Heart right ventricle (tissue), 16 donors: ENCODE measurements around the gene MYLK4. TPM values are rescaled to one million over a fixed set of nuclear protein-coding genes. Genes with fewer than 3 reads are reported as not detected.

Experiments used
- ATAC-seq, 8 donors: fragments of 200-7000 bp; cut with Tn5 transposase; one replicate each; pipeline ENCODE4 v1.9.1; 2020; ENCODE audit warnings: mild to moderate bottlenecking in 8 of 8, moderate library complexity in 8 of 8, moderate number of reproducible peaks in 1 of 8
- DNase-seq, 2 donors: peaks; one replicate each; pipeline ENCODE4 v3.0.0-alpha.2; 2020
- H3K27ac ChIP-seq, 10 donors: fragments of 200-600 bp; sonication (generic) in 2 of 10; one replicate each; pipeline versions ENCODE4 v1.5.0 to v1.8.0; 2020 to 2022; ENCODE audit warnings: mild to moderate bottlenecking in 3 of 10
- H3K27me3 ChIP-seq, 7 donors: fragments of 200-600 bp; one replicate each; pipeline ENCODE4 v1.8.0; 2021 to 2022; ENCODE audit warnings: mild to moderate bottlenecking in 2 of 7
- H3K36me3 ChIP-seq, 9 donors: fragments of 200-600 bp; sonication (generic) in 1 of 9; one replicate each; pipeline versions ENCODE4 v1.5.0 to v1.8.0; 2020 to 2022; ENCODE audit warnings: mild to moderate bottlenecking in 2 of 9
- H3K4me1 ChIP-seq, 9 donors: fragments of 200-600 bp; sonication (generic) in 1 of 9; one replicate each; pipeline versions ENCODE4 v1.5.0 to v1.8.0; 2020 to 2022; ENCODE audit warnings: mild to moderate bottlenecking in 4 of 9
- H3K4me3 ChIP-seq, 10 donors: fragments of 200-600 bp; sonication (generic) in 2 of 10; one replicate each; pipeline versions ENCODE4 v1.5.0 to v1.8.0; 2020 to 2022; ENCODE audit warnings: mild to moderate bottlenecking in 7 of 10, moderate library complexity in 2 of 10
- H3K9me3 ChIP-seq, 11 donors: fragments of 200-600 bp in 10 of 11; sonication (generic) in 2 of 11; one replicate each; pipeline versions ENCODE4 v1.5.0 to v1.8.0; 2013 to 2022; ENCODE audit warnings: mild to moderate bottlenecking in 2 of 11, control low read depth in 1 of 11, moderate library complexity in 1 of 11
- WGBS, 2 donors: extraction: QIAGEN DNeasy Blood & Tissue Kit; methylation state at CpG; one replicate each; pipeline ENCODE4 v1.1.7; 2013; ENCODE audit warnings: inconsistent platforms in 1 of 2; 5-methylcytosine and 5-hydroxymethylcytosine counted together
- intact Hi-C, 10 donors: fragments of 100-400 bp; cut with DNase I; formaldehyde crosslinking; loops; one replicate each; pipeline versions ENCODE4 v1.11.1 to v1.14.2; 2022
- polyA plus RNA-seq, 2 donors: library from polyadenylated mRNA; stranded (reverse); fragments of 200-250 nt; gene quantifications; one replicate each; pipeline ENCODE4 v1.2.3, GENCODE V29; 2013
- total RNA-seq, 10 donors: library from RNA; stranded (reverse); fragmentation: NEBNext Ultra II Directional in 3 of 10; extraction: Animal tissue kit (Norgen Biotek cat#: 25700) in 3 of 10; gene quantifications; one replicate each; pipeline versions ENCODE4 v1.2.1 to v1.2.4, GENCODE V29; 2021 to 2023
- TF ChIP-seq, protein P1 (sequence below), 9 donors: fragments of 200-600 bp; sonication (generic) in 2 of 9; IDR thresholded peaks; one replicate each; pipeline versions ENCODE4 v1.5.0 to v1.8.0; 2021 to 2022; ENCODE audit warnings: antibody characterized with exemption in 9 of 9, mild to moderate bottlenecking in 5 of 9, moderate library complexity in 1 of 9
- donor health status: Arrhythmogenic right ventricular cardiomyopathy.
- donor health status: ischemic (EF 13 %, LVEDD 7.1; RV severe dilation, severe dysfunction).
- donor health status: healthy with polysubstance abuse.
- donor health status: DM: no; HTN: yes; CAD: no.
- donor health status: DM: no; HTN: no; CAD: no.
- donor health status: ischemic (EF 25% LVEDD 6.9; RV normal size, moderate dysfunction).
- donor health status: ischemic (EF 25% LVEDD 5.7; RV mildly dilated, moderate dysfunction).
- donor health status: healthy.
- donor health status: DM: yes; HTN: yes; CAD: no.
- donor health status: Ischemic cardiomyopathy.
- donor health status: ischemic (EF 35%, LVEDD 5.7; RV mildly dilated, moderate dysfunction).
- donor health status: nonischemic (EF 11% LVEDD 7.7; RV severe dilation, severe dysfunction).
- donor health status: DM: yes; HTN: yes; CAD: no.
- donor health status: PGD.
- donor health status: ischemic (EF 29% LVEDD 5.4; RV normal size, mild dysfunction).
- donor health status: nonischemic (EF 23%, LVEDD 6.1; RV moderate dilation, normal function).

MYLK4 gene
- total and polyA plus RNA-seq, 12 donors = 0.13 to 2.5 (median 0.92) TPM

DNA sequence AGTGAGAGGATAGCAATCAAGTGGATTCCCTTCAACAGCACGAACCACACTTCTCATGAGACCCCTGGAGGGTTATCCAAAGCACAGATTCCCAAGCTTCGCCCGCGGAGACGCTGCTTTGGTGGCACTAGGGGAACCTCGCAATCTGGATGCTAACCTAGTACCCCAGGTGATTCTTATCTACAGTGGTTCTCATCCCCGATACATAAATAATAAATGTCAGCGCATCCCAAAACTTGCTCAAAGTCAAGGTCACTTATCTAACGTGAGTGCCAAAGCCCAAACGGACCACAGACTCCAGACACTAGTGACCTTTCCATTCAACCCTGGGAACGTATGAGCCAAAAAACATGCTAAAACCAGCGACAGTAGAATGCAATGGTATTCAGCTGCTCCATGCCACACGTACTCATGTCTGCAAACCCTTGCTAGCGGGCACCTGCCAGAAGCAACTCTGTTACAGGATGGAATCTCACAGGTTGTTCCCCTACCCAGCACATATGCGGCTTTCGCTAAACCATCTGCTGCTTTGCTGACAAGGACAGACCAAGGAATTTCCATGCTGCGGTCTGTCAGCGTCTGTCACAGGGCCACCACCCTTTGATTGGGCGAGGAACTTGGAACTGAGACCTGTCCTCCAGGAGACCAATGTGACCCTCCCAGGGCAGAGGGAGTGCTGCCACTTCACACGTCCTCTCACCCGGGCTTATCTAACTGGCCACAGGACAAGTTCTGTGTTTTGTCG, 16.8 kb downstream of the MYLK4 start:
- Histone ChIP-seq H3K4me3 (no peak overlapping the region), H3K27ac (peak overlapping the region in 9 of 10 donors; percentile 69 to 88 (median 82)), H3K27me3 (no peaks in the 10 kb centered on the region), H3K4me1 (peaks cover 2 to 67% (median 37%) of the 10 kb centered on the region in 9 donors), H3K36me3 (no peaks in the 10 kb centered on the region), H3K9me3 (no peaks in the 10 kb centered on the region)
- peak; percentile 61 to 90 (median 80) for ATAC-seq
- TF ChIP-seq, protein P1, sequence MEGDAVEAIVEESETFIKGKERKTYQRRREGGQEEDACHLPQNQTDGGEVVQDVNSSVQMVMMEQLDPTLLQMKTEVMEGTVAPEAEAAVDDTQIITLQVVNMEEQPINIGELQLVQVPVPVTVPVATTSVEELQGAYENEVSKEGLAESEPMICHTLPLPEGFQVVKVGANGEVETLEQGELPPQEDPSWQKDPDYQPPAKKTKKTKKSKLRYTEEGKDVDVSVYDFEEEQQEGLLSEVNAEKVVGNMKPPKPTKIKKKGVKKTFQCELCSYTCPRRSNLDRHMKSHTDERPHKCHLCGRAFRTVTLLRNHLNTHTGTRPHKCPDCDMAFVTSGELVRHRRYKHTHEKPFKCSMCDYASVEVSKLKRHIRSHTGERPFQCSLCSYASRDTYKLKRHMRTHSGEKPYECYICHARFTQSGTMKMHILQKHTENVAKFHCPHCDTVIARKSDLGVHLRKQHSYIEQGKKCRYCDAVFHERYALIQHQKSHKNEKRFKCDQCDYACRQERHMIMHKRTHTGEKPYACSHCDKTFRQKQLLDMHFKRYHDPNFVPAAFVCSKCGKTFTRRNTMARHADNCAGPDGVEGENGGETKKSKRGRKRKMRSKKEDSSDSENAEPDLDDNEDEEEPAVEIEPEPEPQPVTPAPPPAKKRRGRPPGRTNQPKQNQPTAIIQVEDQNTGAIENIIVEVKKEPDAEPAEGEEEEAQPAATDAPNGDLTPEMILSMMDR (IDR thresholded peaks at IDR 0.05) = no peak
- peak; percentile 57 to 62 for DNase-seq
- intact Hi-C loops = no loop called here
- 54 to 69% methylated on average over 22 of the region's 22 CpGs for WGBS, 2 donors

DNA sequence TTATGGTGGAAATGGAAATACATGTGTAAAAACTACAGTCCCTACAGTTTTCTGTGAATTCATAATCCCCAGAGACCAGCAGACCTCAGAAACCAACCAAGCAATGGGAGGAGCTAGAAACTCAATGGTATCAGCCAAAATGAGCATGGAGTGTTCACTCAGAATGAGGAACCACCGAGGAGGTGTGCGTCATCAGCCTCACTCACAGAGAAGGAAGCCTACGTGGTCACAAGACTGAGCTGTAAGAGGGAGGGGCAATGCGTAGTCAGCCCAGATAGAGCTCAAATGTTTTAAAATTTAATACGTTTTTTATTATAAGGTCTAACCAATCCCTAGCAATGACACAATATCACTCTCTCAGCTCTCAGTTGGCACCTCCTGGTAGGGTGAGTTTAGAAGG, 17.4 kb downstream of the MYLK4 start:
- TF ChIP-seq, protein P1 (IDR thresholded peaks at IDR 0.05) = no peak
- no peak overlapping the region for H3K4me3 ChIP-seq
- 53 to 71% methylated on average over 5 of the region's 5 CpGs for WGBS, 2 donors
- peak overlapping the region in 9 of 10 donors; percentile 69 to 88 (median 82) for H3K27ac ChIP-seq
- no peaks in the 10 kb centered on the region for H3K27me3 ChIP-seq
- no peaks in the 10 kb centered on the region for H3K36me3 ChIP-seq
- no peaks in the 10 kb centered on the region for H3K9me3 ChIP-seq
- ATAC-seq (peak; percentile 57 to 82 (median 72)), DNase-seq (peak; percentile 42 to 64)
- intact Hi-C loops = no loop called here
- peaks cover 2 to 67% (median 37%) of the 10 kb centered on the region in 9 donors for H3K4me1 ChIP-seq

DNA sequence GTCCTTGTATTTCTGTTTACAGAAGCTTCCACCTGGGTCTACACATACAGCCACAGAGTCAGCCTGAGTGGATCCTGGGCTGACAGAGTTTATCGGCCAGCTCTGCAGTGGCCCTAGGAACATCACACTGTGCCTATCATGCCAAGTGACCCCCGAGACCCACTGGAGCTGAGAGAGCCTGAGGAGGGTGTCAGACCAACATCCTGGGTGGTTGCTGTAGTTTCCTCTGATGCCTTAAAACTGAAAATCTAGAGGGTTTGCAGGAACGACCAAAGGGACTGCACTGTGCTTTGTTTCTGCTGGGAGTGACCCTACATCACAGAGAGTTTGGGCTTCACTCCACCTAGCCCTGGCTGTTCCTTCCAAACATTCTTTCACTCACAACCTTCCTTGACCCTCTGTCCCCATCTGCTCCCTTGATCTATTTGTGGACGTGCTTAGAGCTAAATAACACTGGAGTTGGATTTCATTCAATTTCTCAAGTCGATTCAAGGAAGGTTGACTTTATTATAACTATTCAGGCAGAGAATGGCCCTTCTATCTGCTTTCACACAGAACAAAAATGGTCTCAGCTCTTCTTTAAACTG, 18.1 kb downstream of the MYLK4 start:
- Histone ChIP-seq H3K4me3 (no peak overlapping the region), H3K27me3 (no peaks in the 10 kb centered on the region), H3K9me3 (no peaks in the 10 kb centered on the region), H3K36me3 (no peaks in the 10 kb centered on the region), H3K4me1 (peaks cover 2 to 63% (median 37%) of the 10 kb centered on the region in 9 donors), H3K27ac (peak overlapping the region; percentile 25 to 88 (median 80))
- DNase-seq (no peak), ATAC-seq (peak; percentile 48 to 85 (median 78))
- WGBS, 2 donors = 27 to 29% methylated on average over 5 of the region's 5 CpGs
- TF ChIP-seq, protein P1 (IDR thresholded peaks at IDR 0.05) = no peak
- intact Hi-C loops = no loop called here

DNA sequence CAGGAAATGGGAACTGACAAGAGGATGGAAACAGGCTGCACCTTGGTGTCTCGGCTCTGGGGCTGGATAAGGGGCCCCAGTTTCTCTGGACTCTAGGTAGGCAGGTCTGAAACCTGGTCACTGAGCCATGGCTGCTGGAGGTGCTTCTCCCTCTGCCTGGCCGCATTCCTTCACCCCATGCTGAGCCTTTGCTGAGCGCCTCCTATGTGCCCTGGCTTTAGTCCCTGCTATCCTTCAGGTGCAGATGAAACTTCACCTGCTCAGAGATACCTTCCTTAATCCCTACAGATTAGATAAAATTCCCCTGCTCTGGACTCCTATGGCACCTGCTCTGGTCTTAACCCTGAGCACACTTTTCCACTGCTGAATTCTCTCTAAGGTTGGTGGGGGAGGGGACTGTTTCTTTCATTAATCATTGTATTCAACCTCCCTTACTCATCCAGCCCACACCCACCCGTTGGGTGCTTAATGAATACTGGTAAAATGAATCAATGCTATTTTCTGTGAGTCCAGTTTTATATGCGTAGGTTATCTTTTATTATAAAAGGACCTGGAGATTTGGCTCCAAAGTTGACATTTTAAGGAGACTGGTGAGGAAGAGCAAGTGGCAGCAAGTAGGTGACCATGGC, 19.3 kb downstream of the MYLK4 start:
- TF ChIP-seq, protein P1 (IDR thresholded peaks at IDR 0.05) = no peak
- Histone ChIP-seq H3K9me3 (no peaks in the 10 kb centered on the region), H3K36me3 (no peaks in the 10 kb centered on the region), H3K4me3 (no peak overlapping the region), H3K4me1 (peaks cover 2 to 68% (median 37%) of the 10 kb centered on the region in 9 donors), H3K27ac (peak overlapping the region in 7 of 10 donors; percentile 4 to 85 (median 79)), H3K27me3 (no peaks in the 10 kb centered on the region)
- intact Hi-C loops = no loop called here
- WGBS, 2 donors = 75 to 80% methylated on average over 5 of the region's 5 CpGs
- no peak for ATAC-seq
- no peak for DNase-seq
